HUDEP-2 (cell line): ENCODE measurements around the gene DMAP1.

Experiments used
- DNase-seq, 76 experiments: peaks; one replicate each; lab custom pipeline; 2025; ENCODE audit not compliant: unreplicated experiment in 76 of 76; lab: John Stamatoyannopoulos, UW

The DMAP1 gene

GRCh38 chr1:44227211-44227610 lies 13.9 kb downstream of the DMAP1 start:
- DNase-seq = peak in 69 of 76 experiments; percentile 5 to 83 (median 49)

GRCh38 chr1:44228218-44228617 lies 14.9 kb downstream of the DMAP1 start:
- DNase-seq = no peak

GRCh38 chr1:44229435-44230167 lies 16.3 kb downstream of the DMAP1 start:
- no peak for DNase-seq

- DNase-seq = no peak
Measured at GRCh38 chr1:44230796-44231195, 17.5 kb downstream of the DMAP1 start.

GRCh38 chr1:44233593-44233992 lies 20.3 kb downstream of the DMAP1 start:
- no peak for DNase-seq

GRCh38 chr1:44235808-44236207 lies 22.5 kb downstream of the DMAP1 start:
- no peak for DNase-seq

GRCh38 chr1:44236490-44237272 lies 23.4 kb downstream of the DMAP1 start:
- no peak for DNase-seq

- DNase-seq = peak in 56 of 76 experiments; percentile 4 to 54 (median 33)
Measured at GRCh38 chr1:44237721-44238457, 24.6 kb downstream of the DMAP1 start.

GRCh38 chr1:44238660-44239059 lies 25.4 kb downstream of the DMAP1 start:
- no peak for DNase-seq

- peak in 2 of 76 experiments; percentile 4 to 7 for DNase-seq
Measured at GRCh38 chr1:44239331-44239960, 26.2 kb downstream of the DMAP1 start.

GRCh38 chr1:44239961-44240371 lies 26.7 kb downstream of the DMAP1 start:
- DNase-seq = no peak

- no peak for DNase-seq
Measured at GRCh38 chr1:44240802-44241671, 27.8 kb downstream of the DMAP1 start.

- no peak for DNase-seq
Measured at GRCh38 chr1:44242746-44243145, 29.5 kb downstream of the DMAP1 start.

GRCh38 chr1:44243782-44244495 lies 30.7 kb downstream of the DMAP1 start:
- no peak for DNase-seq

- no peak for DNase-seq
Measured at GRCh38 chr1:44244986-44245385, 31.7 kb downstream of the DMAP1 start.

GRCh38 chr1:44246806-44247205 lies 33.5 kb downstream of the DMAP1 start:
- no peak for DNase-seq

- no peak for DNase-seq
Measured at GRCh38 chr1:44249543-44249942, 36.3 kb downstream of the DMAP1 start.

- no peak for DNase-seq
Measured at GRCh38 chr1:44250068-44250781, 37.0 kb downstream of the DMAP1 start.

- no peak for DNase-seq
Measured at GRCh38 chr1:44251486-44251885, 38.2 kb downstream of the DMAP1 start.
